Measurements from ENCODE around the gene CLNK.

The CLNK gene

DNA sequence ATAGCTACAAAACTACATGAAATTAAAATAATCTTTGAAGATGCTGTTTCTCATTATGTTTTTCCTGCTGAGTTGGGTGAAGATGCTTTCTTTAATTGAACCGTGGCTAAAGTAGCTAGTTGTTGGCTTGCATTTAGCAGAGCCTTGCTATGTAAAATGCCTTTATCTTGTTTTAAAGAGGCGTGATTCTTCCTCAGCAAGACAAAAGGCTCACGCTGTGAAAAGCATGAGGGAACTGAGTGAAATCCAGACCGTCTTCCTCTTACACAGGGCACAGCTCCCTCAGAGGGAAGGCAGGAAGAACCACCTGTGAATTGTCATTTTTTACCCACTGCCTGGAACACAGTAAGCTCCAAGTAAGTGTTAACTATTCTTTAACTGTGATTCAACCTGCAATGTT is 188.4 kb downstream of the CLNK start:
- no peak for DNase-seq

- DNase-seq: no peak
These were observed 188.9 kb downstream of the CLNK start for GRCh38 chr4:10495651-10496050.

DNA sequence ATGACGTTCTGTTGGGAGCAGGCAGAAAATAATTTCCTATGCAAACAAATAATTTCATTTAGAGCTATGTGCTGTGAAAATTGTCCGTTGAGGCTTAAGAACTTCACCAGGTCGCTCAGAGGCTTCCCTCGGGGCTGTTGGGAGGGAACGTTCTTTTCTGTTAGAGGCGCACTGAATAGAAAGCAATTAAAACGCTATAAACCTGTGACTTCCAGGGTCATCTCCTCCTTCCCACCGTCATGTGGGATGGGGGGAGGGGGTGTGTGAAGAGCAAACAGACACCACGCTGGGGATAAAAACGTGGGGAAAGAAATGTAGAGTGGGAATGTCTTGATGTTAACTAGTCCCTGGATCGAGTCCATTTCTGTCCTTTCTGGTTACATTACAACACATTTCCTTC is 192.1 kb downstream of the CLNK start:
- DNase-seq: no peak

DNA sequence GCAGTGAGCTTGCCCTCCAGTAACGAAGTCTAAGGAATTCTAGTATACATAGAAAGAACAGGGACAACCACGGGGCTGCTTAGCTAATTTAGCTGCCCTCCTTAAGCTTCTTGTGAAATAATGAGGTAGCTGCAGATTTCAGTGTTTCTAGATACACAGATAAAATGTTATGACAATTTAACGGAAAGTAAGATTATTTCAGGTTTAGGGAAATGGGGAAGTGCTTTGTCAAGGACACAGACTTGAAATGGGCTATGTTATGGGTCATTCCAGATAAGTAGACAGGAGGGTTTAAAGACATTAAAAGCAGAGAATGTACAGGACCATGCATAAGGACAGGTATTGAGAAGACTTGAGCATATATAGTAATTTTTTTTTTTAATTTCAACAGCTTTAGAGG is 193.2 kb downstream of the CLNK start:
- DNase-seq: no peak

DNA sequence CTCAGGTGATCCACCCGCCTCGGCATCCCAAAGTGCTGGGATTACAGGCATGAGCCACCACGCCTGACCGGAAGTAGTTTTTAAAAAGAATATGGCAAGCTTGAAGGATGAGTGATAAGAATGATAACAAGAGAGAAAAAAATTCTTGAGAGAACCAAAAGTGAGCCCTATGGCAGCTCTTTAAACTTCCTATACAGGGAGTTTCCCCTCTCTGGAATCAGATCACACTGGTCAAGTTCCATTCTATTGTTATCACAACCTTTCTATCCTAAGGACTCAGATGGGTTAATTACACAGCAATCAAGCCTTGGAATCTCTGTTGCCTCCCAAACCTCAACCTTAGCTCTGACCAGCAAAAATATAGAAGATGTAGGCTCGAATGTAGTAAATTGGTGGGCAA is 193.6 kb downstream of the CLNK start:
- DNase-seq: no peak

DNA sequence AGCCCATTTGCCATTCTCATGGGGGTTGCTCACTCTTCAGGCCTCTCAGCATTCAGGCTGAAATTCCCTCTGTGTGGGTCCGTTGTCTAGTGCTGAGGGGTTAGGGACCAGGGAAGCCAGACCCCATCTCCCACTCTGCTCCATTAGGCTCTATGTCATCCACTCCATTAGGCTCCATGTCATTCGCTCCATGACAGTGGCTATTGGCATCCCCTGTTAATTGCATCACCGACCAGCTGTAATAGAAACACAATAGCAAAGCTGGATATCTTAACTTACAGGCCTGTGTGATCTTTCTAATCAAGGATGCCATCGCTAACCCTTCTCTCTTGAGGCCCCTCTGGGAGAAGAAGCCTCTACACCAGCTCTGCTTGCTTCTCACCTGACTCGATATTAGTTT is 201.7 kb downstream of the CLNK start:
- DNase-seq: no peak

GRCh38 chr4:10480616-10481015 is 204.0 kb downstream of the CLNK start:
- no peak for DNase-seq

DNA sequence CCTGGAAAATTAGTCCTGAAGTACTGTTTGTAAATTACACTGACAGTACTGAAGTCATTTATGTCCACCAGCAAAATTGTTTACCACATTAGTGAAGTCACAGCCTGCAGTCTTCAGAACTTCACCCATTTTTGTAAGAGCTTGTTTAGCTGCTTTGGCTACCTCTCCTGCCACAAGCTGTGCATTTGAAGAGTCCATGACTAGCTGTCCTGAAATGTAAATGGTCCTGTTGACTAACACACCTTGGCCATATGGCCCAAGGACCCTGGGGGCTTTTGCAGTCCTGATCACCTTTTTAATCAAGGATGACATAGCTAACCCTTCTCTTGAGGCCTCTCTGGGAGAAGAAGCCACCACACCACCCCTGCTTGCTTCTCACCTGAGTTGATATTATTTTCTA is 205.9 kb downstream of the CLNK start:
- DNase-seq: no peak

GRCh38 chr4:10470505-10470904 is 214.1 kb downstream of the CLNK start:
- DNase-seq: no peak

GRCh38 chr4:10466161-10466560 is 218.4 kb downstream of the CLNK start:
- no peak for DNase-seq

- no peak for DNase-seq
These were observed 221.7 kb downstream of the CLNK start for GRCh38 chr4:10462876-10463275.

- DNase-seq: no peak
These were observed 222.6 kb downstream of the CLNK start for GRCh38 chr4:10461850-10462400.

- DNase-seq: peak in 1 of 2 experiments; percentile 51
These were observed 223.3 kb downstream of the CLNK start for GRCh38 chr4:10461091-10461849.

GRCh38 chr4:10460313-10461047 is 224.1 kb downstream of the CLNK start:
- DNase-seq: no peak

GRCh38 chr4:10459305-10459704 is 225.3 kb downstream of the CLNK start:
- no peak for DNase-seq

- no peak for DNase-seq
These were observed 226.4 kb downstream of the CLNK start for GRCh38 chr4:10458177-10458576.

- DNase-seq: peak; percentile 24 to 85
These were observed 227.2 kb downstream of the CLNK start, which contains the start of gene ZNF518B for GRCh38 chr4:10457255-10457801. Gene ZNF518B (minus strand): TSS chr4:10457426. CDS start chr4:10446328, 11,098 bp downstream.

GRCh38 chr4:10456595-10457254 is 227.8 kb downstream of the CLNK start:
- peak; percentile 2 to 74 for DNase-seq

GRCh38 chr4:10456260-10456594 is 228.3 kb downstream of the CLNK start:
- no peak for DNase-seq

GRCh38 chr4:10455133-10455532 is 229.4 kb downstream of the CLNK start:
- peak; percentile 4 to 18 for DNase-seq

DNA sequence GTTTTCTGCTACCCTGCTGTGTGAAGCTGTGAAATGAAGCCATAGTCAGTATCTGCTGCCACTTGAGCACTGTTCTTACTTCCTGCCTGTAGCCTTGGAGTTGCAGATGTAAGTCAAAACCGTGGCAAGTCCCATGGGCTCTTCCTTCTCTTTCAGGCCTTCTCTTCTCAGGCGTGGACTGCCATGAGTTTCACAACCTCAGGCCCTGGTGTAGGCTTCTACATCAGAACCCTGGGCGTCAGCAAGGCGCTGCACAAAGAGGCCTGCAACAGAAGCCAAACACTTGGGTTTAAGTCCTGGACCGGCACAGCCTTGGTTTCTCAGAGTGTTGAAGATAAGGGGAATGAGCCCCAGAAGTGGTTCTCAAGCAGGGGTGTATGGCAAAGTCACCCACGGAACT is 229.8 kb downstream of the CLNK start:
- DNase-seq: no peak

GRCh38 chr4:10454121-10454520 is 230.4 kb downstream of the CLNK start:
- DNase-seq: no peak

DNA sequence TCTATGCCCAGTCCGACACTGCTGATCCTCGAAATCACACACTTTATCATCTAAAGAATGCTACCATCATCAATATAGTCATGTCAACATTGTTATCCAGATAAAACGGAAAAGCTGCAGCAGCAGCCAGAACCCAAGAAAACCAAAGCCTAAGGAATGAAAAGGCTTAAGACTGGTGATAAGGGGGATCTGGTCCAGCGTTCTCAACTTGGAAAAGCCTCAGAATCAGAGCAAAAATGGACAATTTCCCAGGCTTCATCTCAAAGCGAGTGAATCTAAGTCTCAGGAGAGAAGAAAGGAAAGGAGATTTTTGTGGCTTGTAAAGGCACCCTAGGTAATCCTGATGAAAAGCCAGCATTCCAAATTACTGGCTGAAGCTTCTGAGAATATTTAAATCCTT is 235.6 kb downstream of the CLNK start:
- DNase-seq: no peak

All from NCI-H526 (cell line).